A549 (cell line): ENCODE measurements around the gene ORAI1. TPM values are rescaled to one million over a fixed set of nuclear protein-coding genes. Genes with fewer than 3 reads are reported as not detected.

Experiments used
- ATAC-seq, 2 experiments: fragments of 200-7000 bp in 1 of 2; fragments of >200 bp in 1 of 2; cut with Nextera tagmentation in 1 of 2; cut with Tn5 transposase in 1 of 2; 3 replicates each; pipeline versions ENCODE4 v1.8.0 to v1.9.1; 2018 to 2020; ENCODE audit warnings: mild to moderate bottlenecking in 1 of 2, moderate library complexity in 1 of 2
- CTCF ChIA-PET: fragments of 300-600 bp; sonication (Branson Sonifier 250); formaldehyde crosslinking; extraction: SDS; loops from one replicate; lab custom pipeline; 2021; ENCODE audit warnings: antibody characterized with exemption, inconsistent platforms; lab: Yijun Ruan, JAX
- POLR2A ChIA-PET: fragments of 350-600 bp; formaldehyde crosslinking; extraction: SDS; loops from one replicate; lab custom pipeline; 2021; ENCODE audit warnings: antibody characterized with exemption, inconsistent platforms; lab: Yijun Ruan, JAX
- DNase-seq, 2 experiments: peaks; one replicate each; pipeline versions ENCODE4 v3.0.0 to v3.0.0-alpha.2; 2011 to 2016; ENCODE audit warnings: low read depth in 1 of 2, low spot score in 1 of 2
- FAIRE-seq: peaks from 2 replicates; lab custom pipeline; 2011; peaks lifted over from hg19 to GRCh38; lab: Jason Lieb, UNC
- H3K27ac ChIP-seq, 2 experiments: fragments of >200 bp; sonication (Bioruptor Twin); formaldehyde crosslinking; 3 replicates each; pipeline ENCODE4 v1.5.1; 2016 to 2017
- H3K4me1 ChIP-seq: fragments of >200 bp; sonication (Bioruptor Twin); formaldehyde crosslinking; 3 replicates; pipeline ENCODE4 v1.6.1; 2016
- H3K4me2 ChIP-seq: fragments of >200 bp; sonication (Bioruptor Twin); formaldehyde crosslinking; 3 replicates; pipeline ENCODE4 v1.6.1; 2016
- H3K4me3 ChIP-seq: fragments of >200 bp; sonication (Bioruptor Twin); formaldehyde crosslinking; 3 replicates; pipeline ENCODE4 v1.5.1; 2016
- H3K9me3 ChIP-seq: fragments of >200 bp; sonication (Bioruptor Twin); formaldehyde crosslinking; 3 replicates; pipeline ENCODE4 v1.6.1; 2016
- BHLHE40 ChIP-seq: IDR thresholded peaks from 2 replicates; pipeline ENCODE4 v1.6.1; 2012; ENCODE audit warnings: low read depth, low read length, inconsistent platforms
- CBX2 ChIP-seq: fragments of 200-600 bp; sonication (generic); IDR thresholded peaks from 2 replicates; pipeline ENCODE4 v1.6.1; 2016; ENCODE audit warnings: low read depth, mild to moderate bottlenecking, borderline replicate concordance
- CEBPB ChIP-seq, 2 experiments: fragments of >200 bp in 1 of 2; sonication (Bioruptor Twin) in 1 of 2; formaldehyde crosslinking in 1 of 2; IDR thresholded peaks; 2 replicates each; pipeline ENCODE4 v1.6.1; 2012 to 2016
- CHD2 ChIP-seq: fragments of 150-350 bp; IDR thresholded peaks from 2 replicates; pipeline ENCODE4 v1.6.1; 2014; ENCODE audit warnings: low read length; ENCODE audit not compliant: partially characterized antibody
- CHD4 ChIP-seq: fragments of 200-600 bp; sonication (generic); IDR thresholded peaks from 2 replicates; pipeline ENCODE4 v1.6.1; 2016; ENCODE audit warnings: antibody characterized with exemption, mild to moderate bottlenecking, borderline replicate concordance
- EHF ChIP-seq: fragments of 250-450 bp; sonication (Bioruptor Pico); IDR thresholded peaks from 2 replicates; pipeline ENCODE4 v1.5.0; 2020; ENCODE audit warnings: mild to moderate bottlenecking
- EP300 ChIP-seq, 2 experiments: fragments of >200 bp; sonication (Bioruptor Twin); formaldehyde crosslinking; IDR thresholded peaks; 2 replicates in 1 of 2; 3 replicates in 1 of 2; pipeline ENCODE4 v1.6.1; 2016 to 2017
- FOSB ChIP-seq: fragments of 250-450 bp; sonication (Bioruptor Pico); IDR thresholded peaks from 2 replicates; pipeline ENCODE4 v1.5.0; 2020; ENCODE audit warnings: mild to moderate bottlenecking, moderate library complexity
- FOXS1 ChIP-seq: fragments of 250-450 bp; sonication (Bioruptor Pico); IDR thresholded peaks from 2 replicates; pipeline ENCODE4 v1.5.0; 2020; ENCODE audit warnings: mild to moderate bottlenecking, moderate library complexity
- HDAC2 ChIP-seq: fragments of 200-600 bp; sonication (generic); IDR thresholded peaks from 2 replicates; pipeline ENCODE4 v1.6.1; 2016
- HOXA7 ChIP-seq: fragments of 250-450 bp; sonication (Bioruptor Pico); IDR thresholded peaks from 2 replicates; pipeline ENCODE4 v1.5.0; 2020; ENCODE audit warnings: mild to moderate bottlenecking, moderate library complexity
- HOXB13 ChIP-seq: fragments of 250-450 bp; sonication (Bioruptor Pico); IDR thresholded peaks from 2 replicates; pipeline ENCODE4 v1.5.0; 2020; ENCODE audit warnings: low read depth, mild to moderate bottlenecking, moderate library complexity
- KDM1A ChIP-seq: fragments of 200-600 bp; sonication (generic); IDR thresholded peaks from 2 replicates; pipeline ENCODE4 v1.6.1; 2016; ENCODE audit warnings: low read depth, mild to moderate bottlenecking
- KDM5A ChIP-seq: fragments of 200-600 bp; sonication (generic); IDR thresholded peaks from 2 replicates; pipeline ENCODE4 v1.6.1; 2016; ENCODE audit warnings: antibody characterized with exemption, mild to moderate bottlenecking
- MAFK ChIP-seq: fragments of 450-650 bp; IDR thresholded peaks from 2 replicates; pipeline ENCODE4 v1.6.1; 2014; ENCODE audit not compliant: partially characterized antibody
- PHF8 ChIP-seq: fragments of 200-600 bp; sonication (generic); IDR thresholded peaks from 2 replicates; pipeline ENCODE4 v1.6.1; 2016; ENCODE audit warnings: low read depth, mild to moderate bottlenecking, antibody characterized with exemption, moderate library complexity, borderline replicate concordance
- POLR2A ChIP-seq: IDR thresholded peaks from 2 replicates; pipeline ENCODE4 v1.6.1; 2012; ENCODE audit warnings: mild to moderate bottlenecking, low read length
- RNF2 ChIP-seq: fragments of 200-600 bp; sonication (generic); IDR thresholded peaks from 2 replicates; pipeline ENCODE4 v1.6.1; 2016; ENCODE audit warnings: low read depth, mild to moderate bottlenecking, antibody characterized with exemption, moderate library complexity, borderline replicate concordance
- SMC3 ChIP-seq: fragments of >200 bp; sonication (Bioruptor Twin); formaldehyde crosslinking; IDR thresholded peaks from 3 replicates; pipeline ENCODE4 v1.6.1; 2018; ENCODE audit warnings: inconsistent platforms
- SREBF2 ChIP-seq: fragments of 450-650 bp; IDR thresholded peaks from 2 replicates; pipeline ENCODE4 v1.6.1; 2014; ENCODE audit warnings: mild to moderate bottlenecking, moderate library complexity
- TP53 ChIP-seq: fragments of 250-450 bp; sonication (Bioruptor Pico); IDR thresholded peaks from 2 replicates; pipeline ENCODE4 v1.5.0; 2021; ENCODE audit warnings: mild to moderate bottlenecking, moderate library complexity
- WGBS: methylation state at CpG from one replicate; pipeline ENCODE4 v1.1.6; 2017; ENCODE audit errors: missing lambda C conversion rate; 5-methylcytosine and 5-hydroxymethylcytosine counted together
- polyA plus RNA-seq, 4 experiments: library from polyadenylated mRNA; depleted of rRNA in 3 of 4; stranded (reverse); fragments of >200 nt; fragmentation: RNase III in 1 of 4; extraction: RNeasy Plus Mini Kit Qiagen cat#74134 plus additional on column Dnase treatment in 1 of 4; gene quantifications; 2 replicates in 3 of 4; 3 replicates in 1 of 4; pipeline ENCODE4 v1.2.3, GENCODE V29; 2011 to 2017
- TF ChIP-seq, protein P1 (sequence below): fragments of 150-350 bp; IDR thresholded peaks from 2 replicates; pipeline ENCODE4 v1.6.1; 2014; ENCODE audit warnings: low read depth, mild to moderate bottlenecking, low read length
- TF ChIP-seq, protein P2 (sequence below): fragments of 200-600 bp; sonication (generic); IDR thresholded peaks from 2 replicates; pipeline ENCODE4 v1.6.1; 2016; ENCODE audit warnings: antibody characterized with exemption, mild to moderate bottlenecking, moderate library complexity
- TF ChIP-seq, protein P3 (sequence below): IDR thresholded peaks from 2 replicates; pipeline ENCODE4 v1.6.1; 2012; ENCODE audit warnings: low read depth, borderline replicate concordance

The ORAI1 gene
- polyA plus RNA-seq, 2 of the 4 experiments (the other 2 are of a cell fraction): 18.7 to 22.1 TPM

DNA sequence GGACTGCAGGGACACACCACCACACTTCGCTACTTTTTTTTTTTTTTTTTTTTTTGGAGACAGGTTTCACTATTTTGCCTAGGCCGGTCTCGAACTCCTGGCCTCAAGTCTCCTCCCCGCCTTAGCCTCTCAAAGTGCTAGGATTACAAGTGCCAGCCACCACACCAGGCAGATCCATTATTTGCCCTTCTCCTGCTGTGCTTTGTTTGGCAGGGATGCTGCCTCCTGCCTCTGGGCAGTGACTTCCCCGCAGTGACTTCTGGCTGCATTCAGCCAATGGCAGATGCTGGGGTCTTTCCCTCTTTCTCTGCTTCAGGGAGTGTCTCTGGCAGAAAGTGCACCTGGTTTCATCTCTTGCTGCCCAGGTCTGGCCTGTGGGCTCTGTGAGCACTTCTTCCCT, 49.9 kb downstream of the ORAI1 start:
- ChIA-PET POLR2A (no interaction called here), CTCF (interaction anchor here (0.7 to 3.1 kb wide), 3 partner anchors 49 to 167 kb away, joined by 3 to 13 read pairs (median 3); no protein-coding TSS in a partner anchor)
- Histone ChIP-seq H3K4me3 (no peak overlapping the region), H3K9me3 (no peaks in the 10 kb centered on the region), H3K27ac (no peak overlapping the region), H3K4me1 (peaks cover 12% of the 10 kb centered on the region), H3K4me2 (no peak overlapping the region)
- FAIRE-seq: no peak
- ATAC-seq: no peak
- TF ChIP-seq SREBF2: no peak
- no peak for TF ChIP-seq CHD4
- TF ChIP-seq CHD2: no peak
- TF ChIP-seq FOXS1 (CRISPR knock-in tag): no peak
- no peak for TF ChIP-seq HDAC2
- no peak for TF ChIP-seq RNF2
- no peak for TF ChIP-seq SMC3
- TF ChIP-seq, protein P1, sequence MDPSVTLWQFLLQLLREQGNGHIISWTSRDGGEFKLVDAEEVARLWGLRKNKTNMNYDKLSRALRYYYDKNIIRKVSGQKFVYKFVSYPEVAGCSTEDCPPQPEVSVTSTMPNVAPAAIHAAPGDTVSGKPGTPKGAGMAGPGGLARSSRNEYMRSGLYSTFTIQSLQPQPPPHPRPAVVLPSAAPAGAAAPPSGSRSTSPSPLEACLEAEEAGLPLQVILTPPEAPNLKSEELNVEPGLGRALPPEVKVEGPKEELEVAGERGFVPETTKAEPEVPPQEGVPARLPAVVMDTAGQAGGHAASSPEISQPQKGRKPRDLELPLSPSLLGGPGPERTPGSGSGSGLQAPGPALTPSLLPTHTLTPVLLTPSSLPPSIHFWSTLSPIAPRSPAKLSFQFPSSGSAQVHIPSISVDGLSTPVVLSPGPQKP: no peak
- no peak for TF ChIP-seq FOSB (CRISPR knock-in tag)
- TF ChIP-seq CEBPB (IDR thresholded peaks at IDR 0.05): no peak
- no peak for TF ChIP-seq EHF (CRISPR knock-in tag)
- no peak for TF ChIP-seq HOXB13 (CRISPR knock-in tag)
- no peak for TF ChIP-seq MAFK
- TF ChIP-seq KDM1A: no peak
- no peak for TF ChIP-seq EP300 (IDR thresholded peaks at IDR 0.05)
- TF ChIP-seq, protein P2, sequence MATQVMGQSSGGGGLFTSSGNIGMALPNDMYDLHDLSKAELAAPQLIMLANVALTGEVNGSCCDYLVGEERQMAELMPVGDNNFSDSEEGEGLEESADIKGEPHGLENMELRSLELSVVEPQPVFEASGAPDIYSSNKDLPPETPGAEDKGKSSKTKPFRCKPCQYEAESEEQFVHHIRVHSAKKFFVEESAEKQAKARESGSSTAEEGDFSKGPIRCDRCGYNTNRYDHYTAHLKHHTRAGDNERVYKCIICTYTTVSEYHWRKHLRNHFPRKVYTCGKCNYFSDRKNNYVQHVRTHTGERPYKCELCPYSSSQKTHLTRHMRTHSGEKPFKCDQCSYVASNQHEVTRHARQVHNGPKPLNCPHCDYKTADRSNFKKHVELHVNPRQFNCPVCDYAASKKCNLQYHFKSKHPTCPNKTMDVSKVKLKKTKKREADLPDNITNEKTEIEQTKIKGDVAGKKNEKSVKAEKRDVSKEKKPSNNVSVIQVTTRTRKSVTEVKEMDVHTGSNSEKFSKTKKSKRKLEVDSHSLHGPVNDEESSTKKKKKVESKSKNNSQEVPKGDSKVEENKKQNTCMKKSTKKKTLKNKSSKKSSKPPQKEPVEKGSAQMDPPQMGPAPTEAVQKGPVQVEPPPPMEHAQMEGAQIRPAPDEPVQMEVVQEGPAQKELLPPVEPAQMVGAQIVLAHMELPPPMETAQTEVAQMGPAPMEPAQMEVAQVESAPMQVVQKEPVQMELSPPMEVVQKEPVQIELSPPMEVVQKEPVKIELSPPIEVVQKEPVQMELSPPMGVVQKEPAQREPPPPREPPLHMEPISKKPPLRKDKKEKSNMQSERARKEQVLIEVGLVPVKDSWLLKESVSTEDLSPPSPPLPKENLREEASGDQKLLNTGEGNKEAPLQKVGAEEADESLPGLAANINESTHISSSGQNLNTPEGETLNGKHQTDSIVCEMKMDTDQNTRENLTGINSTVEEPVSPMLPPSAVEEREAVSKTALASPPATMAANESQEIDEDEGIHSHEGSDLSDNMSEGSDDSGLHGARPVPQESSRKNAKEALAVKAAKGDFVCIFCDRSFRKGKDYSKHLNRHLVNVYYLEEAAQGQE: no peak
- no peak for TF ChIP-seq KDM5A
- no peak for TF ChIP-seq CBX2
- no peak for TF ChIP-seq HOXA7 (CRISPR knock-in tag)
- WGBS: 83% methylated on average over 5 of the region's 5 CpGs
- no peak for DNase-seq

DNA sequence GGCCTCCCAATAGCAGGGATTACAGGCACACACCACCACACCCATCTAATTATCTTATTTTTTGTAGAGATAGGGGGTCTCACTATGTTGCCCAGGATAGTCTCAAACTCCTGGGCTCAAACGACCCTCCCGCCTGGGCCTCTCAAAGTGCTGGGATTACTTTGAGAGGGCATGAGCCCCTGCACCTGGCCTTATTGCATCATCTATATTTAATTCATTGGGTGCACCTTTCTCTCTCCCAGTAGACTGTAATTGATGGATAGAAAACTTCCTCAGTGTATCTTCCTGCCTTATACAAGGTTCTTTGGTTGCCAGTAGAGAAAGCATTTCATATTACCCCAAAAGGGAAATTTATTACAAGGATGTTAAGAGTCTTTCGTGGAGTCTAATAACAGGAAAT, 52.0 kb downstream of the ORAI1 start:
- ATAC-seq (no peak), FAIRE-seq (no peak), DNase-seq (no peak)
- TF ChIP-seq HDAC2 (no peak), KDM1A (no peak), POLR2A (no peak), BHLHE40 (no peak), SMC3 (no peak), MAFK (no peak), TP53 (CRISPR knock-in tag) (no peak), EP300 (IDR thresholded peaks at IDR 0.05) (no peak), HOXB13 (CRISPR knock-in tag) (no peak), SREBF2 (no peak), PHF8 (no peak)
- TF ChIP-seq, protein P2: no peak
- TF ChIP-seq, protein P3, sequence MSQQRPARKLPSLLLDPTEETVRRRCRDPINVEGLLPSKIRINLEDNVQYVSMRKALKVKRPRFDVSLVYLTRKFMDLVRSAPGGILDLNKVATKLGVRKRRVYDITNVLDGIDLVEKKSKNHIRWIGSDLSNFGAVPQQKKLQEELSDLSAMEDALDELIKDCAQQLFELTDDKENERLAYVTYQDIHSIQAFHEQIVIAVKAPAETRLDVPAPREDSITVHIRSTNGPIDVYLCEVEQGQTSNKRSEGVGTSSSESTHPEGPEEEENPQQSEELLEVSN: no peak
- ChIA-PET CTCF (interaction anchor here (1.0 to 9.6 kb wide), 5 partner anchors 8 to 200 kb away, joined by 3 to 126 read pairs (median 4); partner anchors contain the start of gene MORN3), POLR2A (no interaction called here)
- Histone ChIP-seq H3K27ac (no peak overlapping the region), H3K9me3 (no peaks in the 10 kb centered on the region), H3K4me1 (no peaks in the 10 kb centered on the region; the same call in 2 of the 3 replicates), H3K4me2 (no peak overlapping the region), H3K4me3 (no peak overlapping the region)
- 81% methylated on average over 3 of the region's 3 CpGs for WGBS
